HG03432 (cell line): ENCODE measurements around the gene TWIST2.

Source experiments
- ATAC-seq: cut with Tn5 transposase; IDR thresholded peaks from one replicate; pipeline ENCODE4 v1.9.1; 2021; ENCODE audit warnings: mild to moderate bottlenecking, moderate library complexity; ENCODE audit not compliant: unreplicated experiment

Gene TWIST2

GRCh38 chr2:238888781-238889180 lies 40.9 kb downstream of the TWIST2 start:
- ATAC-seq, result no peak

GRCh38 chr2:238890131-238890530 lies 42.2 kb downstream of the TWIST2 start:
- no peak for ATAC-seq

- ATAC-seq, result no peak
Measured at GRCh38 chr2:238890618-238891456, 43.0 kb downstream of the TWIST2 start.

GRCh38 chr2:238891457-238892203 lies 43.7 kb downstream of the TWIST2 start:
- no peak for ATAC-seq

GRCh38 chr2:238892204-238892500 lies 44.3 kb downstream of the TWIST2 start:
- no peak for ATAC-seq

GRCh38 chr2:238892796-238893195 lies 44.9 kb downstream of the TWIST2 start:
- no peak for ATAC-seq

GRCh38 chr2:238893349-238894000 lies 45.6 kb downstream of the TWIST2 start:
- no peak for ATAC-seq

GRCh38 chr2:238894226-238894949 lies 46.5 kb downstream of the TWIST2 start:
- ATAC-seq, result no peak

- no peak for ATAC-seq
Measured at GRCh38 chr2:238894950-238895298, 47.0 kb downstream of the TWIST2 start.

- no peak for ATAC-seq
Measured at GRCh38 chr2:238895361-238895882, 47.5 kb downstream of the TWIST2 start.

- ATAC-seq, result no peak
Measured at GRCh38 chr2:238895891-238896600, 48.2 kb downstream of the TWIST2 start.

- no peak for ATAC-seq
Measured at GRCh38 chr2:238896641-238897040, 48.8 kb downstream of the TWIST2 start.

- ATAC-seq, result no peak
Measured at GRCh38 chr2:238897122-238897880, 49.4 kb downstream of the TWIST2 start.

GRCh38 chr2:238897911-238898311 lies 50.0 kb downstream of the TWIST2 start:
- ATAC-seq, result no peak

GRCh38 chr2:238898534-238899281 lies 50.8 kb downstream of the TWIST2 start:
- no peak for ATAC-seq

- ATAC-seq, result no peak
Measured at GRCh38 chr2:238899386-238899785, 51.5 kb downstream of the TWIST2 start.

- no peak for ATAC-seq
Measured at GRCh38 chr2:238900511-238900910, 52.6 kb downstream of the TWIST2 start.

- ATAC-seq, result no peak
Measured at GRCh38 chr2:238901461-238902057, 53.7 kb downstream of the TWIST2 start.

- no peak for ATAC-seq
Measured at GRCh38 chr2:238902285-238902684, 54.4 kb downstream of the TWIST2 start.
